ENCODE data around the gene GLIS1.

- no peak for TF ChIP-seq POLR2AphosphoS5 (IDR thresholded peaks at IDR 0.05)
- no peak for TF ChIP-seq POLR2A (IDR thresholded peaks at IDR 0.05)
- no peak for TF ChIP-seq CTCF (IDR thresholded peaks at IDR 0.05)
Observed at GRCh38 chr1:53736290-53736689, 2.7 kb downstream of the GLIS1 start.

All from stomach (tissue), 4 donors.